ENCODE results near the gene PCBD2. TPM values are rescaled to one million over a fixed set of nuclear protein-coding genes. Genes with fewer than 3 reads are reported as not detected.

Gene PCBD2
- total and polyA plus RNA-seq, 2 of the 4 experiments (the other 2 are of a cell fraction): 2.2 to 2.7 TPM

- TF ChIP-seq SMC3 (IDR thresholded peaks at IDR 0.05; ENCODE audit: low read depth, low read length) (no peak), POLR2A (IDR thresholded peaks at IDR 0.05; ENCODE audit: low read depth, low read length) (no peak)
These were observed 6.6 kb downstream of the PCBD2 start (continued) for GRCh38 chr5:134911285-134912206.

- ATAC-seq (ENCODE audit: low read depth): no peak
- Histone ChIP-seq H2AK9ac (replicated peaks; ENCODE audit: low read depth, low read length, poor library complexity) (no peak overlapping the region), H3K18ac (ENCODE audit: low read depth, low read length) (no peak overlapping the region), H4K5ac (ENCODE audit: low read depth, low read length) (no peak overlapping the region), H2AFZ (replicated peaks; ENCODE audit: low read length, poor library complexity) (no peak overlapping the region), H4K20me1 (ENCODE audit: insufficient read depth, low read length) (no peaks in the 10 kb centered on the region), H3K9me3 (ENCODE audit: control insufficient read depth, insufficient read depth, low read length) (no peaks in the 10 kb centered on the region), H3K27ac (ENCODE audit: insufficient read depth, low read length) (no peak overlapping the region), H3K27me3 (ENCODE audit: control insufficient read depth, insufficient read depth, low read length) (no peaks in the 10 kb centered on the region), H3K4me2 (ENCODE audit: low read depth, low read length) (no peak overlapping the region), H3K14ac (replicated peaks; ENCODE audit: low read depth, low read length) (no peak overlapping the region), H3K4ac (ENCODE audit: low read depth, low read length) (no peak overlapping the region), H3K4me3 (ENCODE audit: insufficient read depth, low read depth, low read length) (no peak overlapping the region), H3K23ac (ENCODE audit: low read depth, low read length) (no peak overlapping the region), H2AK5ac (ENCODE audit: low read depth, low read length) (no peak overlapping the region), H3K36me3 (ENCODE audit: control insufficient read depth, insufficient read depth, low read length) (peaks cover 6% of the 10 kb centered on the region; the same call in 1 of the 2 replicates), H4K91ac (ENCODE audit: insufficient read depth, low read depth, low read length) (no peak overlapping the region), H2BK20ac (ENCODE audit: low read depth, low read length) (no peak overlapping the region), H2BK120ac (ENCODE audit: low read depth, low read length) (no peak overlapping the region), H2BK5ac (ENCODE audit: low read depth, low read length, poor library complexity, severe bottlenecking) (no peak overlapping the region), H3K56ac (ENCODE audit: extremely low read depth, insufficient read depth, low read length) (no peak overlapping the region), H3K9me1 (ENCODE audit: insufficient read depth, low read length) (no peaks in the 10 kb centered on the region), H4K8ac (ENCODE audit: low read depth in 2 of 2, low read length in 2 of 2) (no peak overlapping the region), H3K4me1 (ENCODE audit: control insufficient read depth, insufficient read depth, low read length) (no peaks in the 10 kb centered on the region), H3K9ac (ENCODE audit: low read depth, low read length) (no peak overlapping the region), H2BK15ac (ENCODE audit: low read depth, low read length) (no peak overlapping the region), H3K79me1 (ENCODE audit: low read depth in 1 of 2, low read length in 2 of 2) (peaks cover 0 to 13% of the 10 kb centered on the region in 2 experiments)
- intact Hi-C loops (cut with micrococcal nuclease) (no loop called here), in situ Hi-C loops (cut with MboI; ENCODE audit: low sequenced_read_pairs) (no loop called here), dilution Hi-C loops (cut with HindIII; ENCODE audit: low sequenced_read_pairs, unreplicated experiment) (no loop called here)
- WGBS, 2 experiments (ENCODE audit: extremely low coverage in 2 of 2, insufficient read length in 1 of 2): 96% methylated on average over 3 of the region's 3 CpGs; no CpG with 5 or more reads in 1 of the 2 experiments
- no peak for DNase-seq
- no TSS peak for BruUV-seq (replicated peaks)
- POLR2A ChIA-PET (ENCODE audit: unreplicated experiment): no interaction called here
- CTCF ChIA-PET: no interaction called here
- no peak for TF ChIP-seq RCOR1 (IDR thresholded peaks at IDR 0.05; ENCODE audit: insufficient replicate concordance, low read length)
- no peak for TF ChIP-seq ELK1 (IDR thresholded peaks at IDR 0.05; ENCODE audit: borderline replicate concordance, low read depth, low read length)
- TF ChIP-seq USF2 (IDR thresholded peaks at IDR 0.05; ENCODE audit: low read depth, low read length): no peak
- TF ChIP-seq MAZ (IDR thresholded peaks at IDR 0.05; ENCODE audit: borderline replicate concordance, low read depth, low read length): no peak
- no peak for TF ChIP-seq RFX5 (IDR thresholded peaks at IDR 0.05; ENCODE audit: low read depth, low read length)
- TF ChIP-seq CEBPB (IDR thresholded peaks at IDR 0.05; ENCODE audit: low read depth, low read length): no peak
- TF ChIP-seq CTCF (conservative IDR thresholded peaks at IDR 0.05; ENCODE audit: low read depth, low read length): no peak
- no peak for TF ChIP-seq CHD1 (IDR thresholded peaks at IDR 0.05; ENCODE audit: low read depth, low read length)
- no peak for TF ChIP-seq NFE2L2 (IDR thresholded peaks at IDR 0.05; ENCODE audit: low read depth, low read length)
- no peak for TF ChIP-seq SMC3 (IDR thresholded peaks at IDR 0.05; ENCODE audit: low read depth, low read length)
- TF ChIP-seq RAD21 (IDR thresholded peaks at IDR 0.05; ENCODE audit: low read length): no peak
- TF ChIP-seq FOS (IDR thresholded peaks at IDR 0.05; ENCODE audit: low read depth, low read length): no peak
These were observed 8.3 kb downstream of the PCBD2 start for GRCh38 chr5:134913254-134913653.

All from IMR-90 (cell line).